GM19035 (cell line): ENCODE data around the gene ZNF101.

Experiments
- ATAC-seq: cut with Tn5 transposase; IDR thresholded peaks from one replicate; pipeline ENCODE4 v1.9.1; 2021; ENCODE audit not compliant: unreplicated experiment

ZNF101 gene

GRCh38 chr19:19668230-19669012, at the start of gene ZNF101:
TSS of gene ZNF101 (plus strand) at chr19:19668839. CDS start at chr19:19668964, 125 bp downstream.
- peak; percentile 53 for ATAC-seq

- ATAC-seq, result no peak
Measured at GRCh38 chr19:19619181-19619848, 49.3 kb upstream of the ZNF101 start.

- no peak for ATAC-seq
Measured at GRCh38 chr19:19619849-19620210, 48.8 kb upstream of the ZNF101 start.

- no peak for ATAC-seq
Measured at GRCh38 chr19:19623383-19623782, 45.3 kb upstream of the ZNF101 start.

DNA sequence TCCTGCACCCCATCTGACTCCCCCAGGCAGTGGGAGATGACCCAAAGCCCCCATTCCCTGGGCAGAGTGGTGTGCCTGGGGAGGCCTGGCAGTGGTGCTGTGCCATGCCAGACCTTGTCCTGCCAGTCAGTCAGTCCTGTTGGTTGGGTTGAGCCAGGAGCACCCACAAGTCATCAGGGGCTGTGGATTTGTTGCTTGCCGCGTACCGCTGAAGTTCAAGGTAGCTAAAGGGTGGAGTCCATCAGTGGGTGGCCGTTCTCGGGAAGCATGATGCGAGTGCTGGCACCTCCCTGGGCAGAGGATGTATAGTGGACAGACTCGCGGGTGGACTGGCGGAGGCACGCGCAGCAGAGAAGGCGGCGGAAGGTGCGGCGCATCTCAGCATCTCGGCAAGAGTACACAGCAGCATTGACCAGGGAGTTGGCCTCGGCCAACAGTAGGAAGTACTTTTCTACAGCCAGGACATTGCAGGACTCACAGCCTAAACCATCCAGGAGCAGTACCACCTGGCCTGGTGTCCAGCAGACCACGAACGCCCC, 44.5 kb upstream of the ZNF101 start:
- ATAC-seq, result no peak

- ATAC-seq, result no peak
Measured at GRCh38 chr19:19626516-19627472, 41.8 kb upstream of the ZNF101 start.

DNA sequence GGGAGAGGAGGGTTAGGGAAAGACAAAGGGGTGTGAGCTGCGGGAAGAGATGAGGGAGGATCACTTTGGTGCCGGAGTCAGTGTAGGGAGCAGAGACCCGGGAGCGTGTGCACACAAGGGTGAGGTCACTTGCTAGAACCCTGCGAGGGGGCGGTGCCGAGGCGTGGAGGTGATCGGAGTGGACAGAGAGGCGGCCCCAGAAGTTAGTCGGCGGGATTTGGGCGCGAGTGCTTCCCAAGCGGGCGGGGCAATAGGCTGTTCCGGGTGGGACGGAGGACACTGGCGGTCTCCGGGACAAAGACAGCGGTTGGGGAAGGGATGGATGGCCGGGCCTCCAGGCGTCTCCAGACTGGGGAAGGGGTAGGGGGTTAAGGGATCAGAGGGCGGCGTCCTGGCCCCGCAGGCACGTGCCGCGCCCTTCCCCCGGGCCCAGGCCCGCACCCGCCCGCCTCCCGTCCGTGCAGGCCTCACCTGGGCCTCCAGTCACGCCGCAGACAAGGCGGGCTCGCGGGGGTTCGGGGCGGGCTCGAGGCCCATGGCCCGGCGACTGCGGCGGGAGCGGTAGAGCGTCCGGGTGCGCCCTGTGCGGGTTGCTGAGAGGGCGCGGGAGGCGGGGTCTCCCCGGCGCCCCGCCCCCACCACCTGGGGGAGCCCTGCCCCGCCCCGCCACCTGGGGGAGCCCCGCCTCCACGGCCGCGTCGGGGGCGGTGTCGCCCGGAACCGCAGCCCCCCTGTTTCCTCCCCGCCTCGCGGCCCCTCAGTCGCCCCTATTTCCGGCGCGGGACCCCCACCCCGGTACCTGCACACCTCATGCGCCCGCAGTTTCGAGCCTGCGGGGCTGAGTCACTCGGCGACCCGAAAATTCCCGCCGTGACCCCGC, 40.8 kb upstream of the ZNF101 start, which contains the start of gene LPAR2:
Gene LPAR2 (minus strand): TSS at position 600 of the 880 bp plus-strand sequence. CDS start 945 bp downstream, outside the sequence.
- ATAC-seq, result peak; percentile 74

DNA sequence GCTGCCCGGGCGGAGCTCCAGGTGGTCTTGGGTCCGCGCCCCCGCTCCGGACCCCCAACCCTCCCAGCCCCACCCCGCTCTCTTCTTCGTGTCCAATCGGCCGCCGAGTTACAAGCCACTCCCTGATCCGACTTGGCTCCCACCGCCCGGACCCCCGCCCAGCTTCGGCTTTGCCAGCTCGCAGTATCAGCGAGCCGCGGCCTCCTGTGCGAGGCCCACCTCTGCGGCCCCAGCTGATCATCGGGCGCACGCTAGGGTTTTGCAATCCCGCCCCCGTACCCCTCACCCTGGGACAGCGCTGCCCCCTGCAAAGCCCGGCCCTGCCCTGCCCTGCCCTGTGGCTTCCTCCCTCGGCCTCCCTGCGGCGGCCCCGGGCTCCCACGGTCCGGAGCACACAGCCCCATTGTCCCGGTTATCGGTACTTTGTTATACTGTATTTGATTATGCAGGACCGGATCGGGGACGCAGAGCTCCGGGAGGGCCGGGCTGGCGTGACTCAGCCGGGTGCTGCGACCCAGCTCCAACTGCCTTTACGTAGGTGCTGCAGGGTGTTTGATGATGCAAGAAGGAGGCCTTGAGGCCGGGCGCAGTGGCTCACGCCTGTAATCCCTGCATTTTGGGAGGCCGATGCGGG, 40.0 kb upstream of the ZNF101 start:
- peak; percentile 12 for ATAC-seq

DNA sequence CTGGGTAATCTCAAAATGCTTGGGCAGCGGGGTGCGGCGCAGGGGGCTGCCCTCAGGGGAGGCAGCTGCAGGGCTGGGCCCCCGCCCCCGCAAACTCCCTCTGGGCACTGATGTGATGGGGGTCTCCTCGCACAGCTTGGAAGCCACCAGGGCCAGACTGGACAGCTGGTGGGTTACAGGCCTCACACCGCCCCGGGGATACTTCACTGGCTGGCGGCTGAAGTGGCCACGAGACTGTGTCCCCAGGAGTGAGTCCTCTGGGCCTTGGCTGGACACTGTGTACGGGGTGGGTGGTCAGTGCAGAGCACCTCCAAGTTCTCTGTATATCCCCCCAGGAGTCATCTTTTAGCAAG, 38.6 kb upstream of the ZNF101 start:
- ATAC-seq, result no peak

DNA sequence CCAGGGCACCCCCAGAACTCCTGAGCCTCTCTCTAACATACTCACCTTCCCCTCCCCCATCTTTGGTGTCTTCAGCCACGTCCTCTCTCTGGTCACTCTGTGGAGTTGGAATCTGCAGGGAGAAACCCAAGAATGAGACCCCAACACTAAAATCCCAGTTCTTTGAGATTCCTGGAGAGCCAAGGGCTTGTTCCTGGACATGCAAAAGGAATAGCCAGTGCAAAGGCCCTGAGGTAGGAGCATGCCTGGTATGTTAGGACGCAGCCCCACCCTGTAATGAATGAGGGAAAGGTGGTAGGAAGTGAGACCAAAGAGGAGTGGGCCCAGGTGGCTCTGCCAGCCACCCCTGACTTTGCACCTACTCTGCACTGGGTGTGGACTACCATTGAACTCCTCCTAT, 38.2 kb upstream of the ZNF101 start:
- no peak for ATAC-seq

- ATAC-seq, result no peak
Measured at GRCh38 chr19:19631346-19631745, 37.3 kb upstream of the ZNF101 start.

GRCh38 chr19:19632661-19633060, 36.0 kb upstream of the ZNF101 start:
- ATAC-seq, result no peak

- no peak for ATAC-seq
Measured at GRCh38 chr19:19633711-19634515, 34.7 kb upstream of the ZNF101 start.

- ATAC-seq, result no peak
Measured at GRCh38 chr19:19634516-19635312, 33.9 kb upstream of the ZNF101 start.

GRCh38 chr19:19635313-19635702, 33.3 kb upstream of the ZNF101 start:
- no peak for ATAC-seq

- no peak for ATAC-seq
Measured at GRCh38 chr19:19636573-19637185, 32.0 kb upstream of the ZNF101 start.

- ATAC-seq, result no peak
Measured at GRCh38 chr19:19637186-19637522, 31.5 kb upstream of the ZNF101 start.
